Activated CD4-positive, alpha-beta T cell treated with anti-CD3 and anti-CD28 coated beads, Interleukin-2, amount 50 U/mL, for 16 hours (primary cell): ENCODE results near the gene CHRFAM7A.
"Not testable (repeated sequence)": the region's sequence is repeated elsewhere in the genome, so short reads cannot be mapped to it uniquely, and the experiment has no call there.

ENCODE experiments used
- DNase-seq: peaks from one replicate; pipeline ENCODE4 v3.0.0-alpha.2; 2020

CHRFAM7A gene

DNA sequence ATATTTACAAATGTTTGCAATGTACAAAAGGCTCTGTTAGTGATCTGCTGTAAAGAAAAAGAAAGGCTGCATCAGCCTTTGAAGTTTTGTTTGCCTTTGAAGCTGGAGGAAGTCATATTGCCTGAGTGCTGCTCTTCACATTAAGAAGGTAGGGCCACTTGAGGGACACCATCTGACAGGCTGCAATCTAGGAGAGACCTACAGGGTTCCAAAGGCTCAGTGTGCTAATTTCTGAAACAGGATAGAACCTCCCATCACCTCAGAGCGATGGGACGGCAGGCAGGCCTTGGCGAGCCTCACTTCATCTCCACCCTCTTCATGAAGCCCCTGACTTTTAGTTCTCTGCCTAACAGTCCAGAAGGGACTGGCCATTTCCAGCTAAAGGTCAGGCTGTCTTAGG, 77.6 kb downstream of the CHRFAM7A start:
- DNase-seq: not testable (repeated sequence)

GRCh38 chr15:30310575-30310974, 82.8 kb downstream of the CHRFAM7A start:
- not testable (repeated sequence) for DNase-seq
